RKO (cell line): Measurements from ENCODE around the gene FKBP6.
"Not testable (repeated sequence)": the region's sequence is repeated elsewhere in the genome, so short reads cannot be mapped to it uniquely, and the experiment has no call there.

Source experiments
- DNase-seq: peaks from one replicate; pipeline ENCODE4 v3.0.0-alpha.2; 2016; ENCODE audit warnings: low spot score

The FKBP6 gene

GRCh38 chr7:73327922-73328321, at the start of gene FKBP6, which contains the start of gene TRIM50:
TSS of gene FKBP6 (plus strand) at chr7:73328161. CDS start at chr7:73328429, 268 bp downstream.
TSS of gene TRIM50 (minus strand) at chr7:73328082. CDS start at chr7:73324787, 3,295 bp downstream.
- DNase-seq = not testable (repeated sequence)

GRCh38 chr7:73297235-73297634, 30.7 kb upstream of the FKBP6 start:
- DNase-seq = not testable (repeated sequence)

GRCh38 chr7:73297706-73298105, 30.3 kb upstream of the FKBP6 start:
- not testable (repeated sequence) for DNase-seq

- not testable (repeated sequence) for DNase-seq
Measured at GRCh38 chr7:73299812-73300211, 28.1 kb upstream of the FKBP6 start.

- not testable (repeated sequence) for DNase-seq
Measured at GRCh38 chr7:73301108-73301507, 26.9 kb upstream of the FKBP6 start.

GRCh38 chr7:73302846-73303245, 25.1 kb upstream of the FKBP6 start:
- not testable (repeated sequence) for DNase-seq

GRCh38 chr7:73303546-73303945, 24.4 kb upstream of the FKBP6 start:
- DNase-seq = no peak

GRCh38 chr7:73304071-73304470, 23.9 kb upstream of the FKBP6 start:
- DNase-seq = no peak

GRCh38 chr7:73304612-73305387, 23.2 kb upstream of the FKBP6 start:
- not testable (repeated sequence) for DNase-seq

- no peak for DNase-seq
Measured at GRCh38 chr7:73307436-73307835, 20.5 kb upstream of the FKBP6 start.

- DNase-seq = no peak
Measured at GRCh38 chr7:73308074-73308664, 19.8 kb upstream of the FKBP6 start.

- peak; percentile 93 for DNase-seq
Measured at GRCh38 chr7:73308665-73309214, 19.2 kb upstream of the FKBP6 start, which contains the start of gene NSUN5. TSS of gene NSUN5 (minus strand) at chr7:73308826. CDS start at chr7:73308790, 36 bp downstream.

- not testable (repeated sequence) for DNase-seq
Measured at GRCh38 chr7:73311421-73311820, 16.5 kb upstream of the FKBP6 start.

GRCh38 chr7:73312831-73313520, 15.0 kb upstream of the FKBP6 start:
- no peak for DNase-seq

- DNase-seq = no peak
Measured at GRCh38 chr7:73313521-73313906, 14.4 kb upstream of the FKBP6 start.

GRCh38 chr7:73314271-73314670, 13.7 kb upstream of the FKBP6 start:
- no peak for DNase-seq

- no peak for DNase-seq
Measured at GRCh38 chr7:73316521-73316920, 11.4 kb upstream of the FKBP6 start.

- not testable (repeated sequence) for DNase-seq
Measured at GRCh38 chr7:73318656-73319204, 9.2 kb upstream of the FKBP6 start.

- not testable (repeated sequence) for DNase-seq
Measured at GRCh38 chr7:73319541-73319940, 8.4 kb upstream of the FKBP6 start.

GRCh38 chr7:73320009-73320408, 8.0 kb upstream of the FKBP6 start:
- not testable (repeated sequence) for DNase-seq

- DNase-seq = not testable (repeated sequence)
Measured at GRCh38 chr7:73323434-73324080, 4.4 kb upstream of the FKBP6 start.
